ENCODE results near the gene C10orf53.

The C10orf53 gene

DNA sequence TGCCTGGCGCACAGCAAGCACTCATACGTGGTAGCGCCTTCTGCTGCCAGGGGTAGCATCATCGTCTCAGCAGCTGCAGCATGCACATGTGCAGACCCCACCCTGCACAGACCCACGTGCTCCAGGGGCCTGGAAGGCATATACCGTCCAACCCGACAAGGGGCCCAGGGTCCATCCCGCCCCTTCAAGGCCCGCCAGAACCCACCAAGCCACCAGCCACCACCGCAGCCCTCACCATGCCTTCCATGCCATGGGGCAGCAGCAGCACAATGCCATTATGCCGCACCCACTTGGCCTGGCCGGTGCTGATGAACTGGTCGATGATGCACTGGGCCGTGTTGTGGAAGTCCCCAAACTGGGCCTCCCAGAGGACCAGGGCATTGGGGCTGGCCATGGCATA, 60.0 kb downstream of the C10orf53 start:
- no peak for DNase-seq

DNA sequence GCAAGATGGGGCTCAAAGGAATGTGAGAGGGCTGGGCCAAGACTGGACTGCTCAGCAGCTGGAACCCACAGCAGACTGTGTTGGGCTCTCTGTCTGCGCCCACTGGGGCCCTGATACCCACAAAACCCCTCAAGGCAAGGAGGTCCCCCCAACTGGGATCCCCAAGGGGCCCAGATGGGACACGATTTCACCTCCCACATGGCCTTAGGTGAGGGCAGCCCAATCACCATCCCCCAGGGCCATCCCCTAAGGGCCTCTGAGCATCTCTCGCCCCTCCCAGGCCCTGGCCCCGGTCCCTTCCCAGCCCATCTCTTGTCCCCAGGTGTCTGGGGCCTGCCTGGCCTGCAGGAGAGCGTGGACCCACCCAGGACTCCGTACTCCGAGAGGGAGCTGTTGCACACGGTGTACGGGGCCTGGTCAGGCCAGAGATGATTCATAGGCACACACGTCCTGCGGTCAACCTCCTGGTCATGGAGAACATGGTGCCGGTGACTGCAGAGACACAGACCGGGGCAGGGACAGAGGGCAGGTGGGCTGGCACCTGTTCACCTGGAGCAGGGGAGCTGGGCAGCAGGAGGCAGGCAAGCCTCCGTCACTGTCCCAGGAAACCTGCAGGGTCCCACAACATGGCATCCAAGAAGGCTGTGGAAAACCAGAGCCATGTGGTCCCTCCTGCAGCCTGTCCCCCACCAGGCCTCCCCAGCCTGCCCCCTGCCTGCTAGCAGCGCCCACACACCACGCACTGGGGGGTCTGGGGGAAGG, 61.1 kb downstream of the C10orf53 start:
- DNase-seq: no peak

DNA sequence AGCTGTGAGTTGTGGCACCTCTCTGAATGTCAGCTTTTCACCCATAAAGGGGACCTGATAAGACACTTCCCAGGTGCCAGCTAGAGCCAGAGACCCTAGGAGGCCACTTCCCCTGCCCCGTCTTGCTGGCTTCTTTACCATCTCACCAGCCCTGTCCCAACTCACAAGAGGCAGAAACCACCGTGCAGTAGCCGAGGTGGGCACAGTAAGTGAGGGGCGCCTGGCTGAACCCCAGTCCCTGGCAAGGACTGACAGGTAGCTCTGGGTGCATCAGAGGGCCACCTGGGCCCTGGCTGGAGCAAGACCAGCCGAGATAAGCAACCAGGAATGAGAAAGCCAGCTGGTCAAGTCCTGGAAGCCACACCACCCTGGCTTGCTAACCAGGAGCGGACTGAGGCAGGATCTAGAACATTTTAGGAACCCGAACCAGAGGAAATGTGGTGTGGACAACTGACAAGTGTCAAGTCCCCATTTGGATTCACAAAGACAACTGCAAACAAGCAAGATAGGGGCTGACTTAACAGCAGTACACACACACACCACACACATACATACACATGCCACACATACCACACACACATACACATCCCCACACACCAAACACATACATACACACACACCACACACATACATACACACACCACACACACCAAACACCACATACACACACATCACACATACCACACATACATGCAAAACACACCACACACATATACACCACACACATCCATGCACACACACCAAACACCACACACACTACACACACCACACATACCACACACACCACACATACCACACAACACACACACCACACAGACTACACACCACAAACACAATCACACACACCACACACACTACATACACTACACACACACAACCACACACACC, 61.9 kb downstream of the C10orf53 start:
- no peak for DNase-seq

DNA sequence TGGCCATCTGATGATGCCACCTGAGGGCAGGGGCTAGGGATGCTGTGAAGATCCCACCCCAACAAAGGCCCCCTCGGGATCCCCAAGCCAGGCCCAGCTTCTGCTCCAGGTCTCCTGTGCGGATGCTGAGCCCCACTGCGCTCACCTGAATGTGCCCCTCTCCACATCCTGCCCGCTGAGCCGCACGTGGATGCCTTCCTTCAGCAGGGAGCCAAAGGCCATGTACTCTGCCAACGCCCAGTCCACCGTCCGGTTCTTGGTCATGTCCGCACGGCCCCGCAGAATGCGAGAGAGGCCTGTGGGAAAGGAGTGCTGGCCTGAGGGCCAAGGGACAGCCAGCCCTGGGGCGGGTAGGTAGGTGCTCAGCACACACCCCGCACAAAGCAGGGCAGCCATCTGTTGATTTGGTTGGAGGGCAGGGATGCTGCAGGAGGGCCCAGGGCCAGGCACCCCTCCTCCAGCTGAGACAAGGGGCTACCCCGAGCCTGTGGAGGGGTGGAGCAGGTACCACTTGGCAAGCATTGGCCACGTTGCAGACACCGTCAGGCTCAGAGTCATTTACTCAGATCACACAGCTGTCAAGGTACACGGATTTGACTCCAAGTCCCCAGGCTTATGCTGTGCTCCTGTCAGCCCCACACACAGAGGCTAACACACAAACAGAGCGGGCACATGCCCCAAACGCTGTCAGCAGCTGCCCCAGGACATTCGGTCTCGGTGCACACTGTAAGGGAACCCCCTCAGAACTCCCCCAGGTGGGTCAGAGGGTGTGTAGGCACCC, 63.4 kb downstream of the C10orf53 start:
- no peak for DNase-seq

DNA sequence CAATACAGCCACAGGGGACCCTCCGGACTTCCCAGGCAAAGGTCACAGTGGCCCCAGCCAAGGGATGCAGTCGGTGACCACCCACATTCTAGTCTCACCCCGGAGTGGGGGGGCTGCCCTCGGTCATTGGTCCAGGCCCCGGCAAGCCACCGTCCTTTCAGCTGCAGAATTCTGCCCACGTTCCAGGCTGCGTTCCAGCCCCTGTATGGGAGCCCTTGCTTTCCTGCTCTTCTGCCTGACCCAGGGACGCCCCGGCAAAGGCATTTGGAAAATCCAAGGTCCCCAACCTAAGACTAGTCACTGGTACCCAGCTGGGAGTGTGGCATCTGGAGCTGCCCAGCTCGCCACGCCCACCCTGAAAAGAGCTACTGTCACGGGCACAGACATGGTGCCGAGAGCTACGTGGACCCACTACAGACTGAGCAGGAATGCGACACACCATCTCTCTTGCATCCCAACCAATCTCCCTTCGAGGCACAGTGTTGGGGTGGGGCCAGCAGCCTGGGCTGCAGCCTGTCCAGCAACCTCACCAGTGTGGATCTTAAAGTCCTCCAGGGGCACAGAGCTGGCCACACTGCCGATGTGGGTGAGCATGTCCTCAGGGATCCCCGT, 64.1 kb downstream of the C10orf53 start:
- DNase-seq: no peak

DNA sequence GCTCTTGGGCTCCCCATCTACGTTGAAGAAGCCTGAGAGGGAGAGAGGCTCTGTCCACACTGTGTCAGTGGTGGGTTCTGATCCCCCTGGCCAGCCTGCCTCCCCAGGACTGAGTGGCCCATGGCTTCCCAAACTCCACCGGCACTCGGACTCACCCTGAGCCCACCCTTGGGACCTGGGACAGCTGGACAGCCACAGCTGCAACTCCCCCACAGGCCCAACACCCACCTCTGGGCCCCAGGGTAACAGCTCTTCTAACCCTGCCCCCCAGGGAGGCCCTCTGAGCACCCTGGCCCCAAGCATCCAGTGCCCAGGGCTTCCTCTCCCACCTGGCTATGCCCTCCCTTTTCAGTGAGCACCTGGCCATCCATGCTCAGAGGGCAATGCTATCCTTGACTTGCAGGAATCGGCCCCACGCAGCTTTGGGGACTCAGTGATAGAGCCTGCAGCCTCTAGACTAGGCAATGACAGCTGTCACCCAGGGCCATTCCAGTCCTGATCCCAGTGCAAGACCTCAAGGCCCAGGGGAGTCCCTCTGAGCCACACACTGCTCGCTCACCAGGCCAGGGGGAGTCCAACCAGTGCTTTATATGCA, 64.7 kb downstream of the C10orf53 start:
- DNase-seq: no peak

DNA sequence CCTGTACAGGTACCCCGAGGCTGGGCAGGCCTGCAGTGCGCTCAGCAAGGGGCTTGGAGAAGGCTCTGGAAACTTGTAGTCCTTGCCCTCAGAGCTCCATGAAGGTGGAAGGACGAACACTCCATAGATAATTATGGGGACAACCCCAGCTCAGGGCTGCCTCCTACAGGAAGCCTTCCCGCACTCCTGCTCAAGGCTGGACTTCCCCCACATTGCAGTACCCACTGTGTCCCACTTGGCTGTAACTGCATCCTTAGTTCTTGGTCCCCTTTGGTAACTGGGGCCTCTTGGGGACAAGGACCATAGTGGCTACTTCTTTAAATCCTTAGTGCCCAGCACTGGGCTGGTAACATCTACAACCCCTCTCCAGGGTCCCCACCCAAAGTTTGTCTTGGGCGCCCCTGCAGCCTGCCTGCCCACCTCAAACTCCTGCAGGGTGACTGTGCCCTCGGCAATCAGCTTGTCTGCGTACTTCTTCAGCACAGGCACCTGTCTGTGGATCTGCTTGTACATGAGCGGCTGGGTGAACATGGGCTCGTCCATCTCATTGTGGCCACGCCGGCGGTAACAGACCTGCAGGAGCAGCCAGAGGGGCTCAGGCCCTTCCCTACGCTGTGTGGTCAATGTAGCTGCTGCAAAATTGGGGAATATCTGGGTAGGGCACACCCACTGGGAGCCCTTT, 65.6 kb downstream of the C10orf53 start:
- DNase-seq: no peak

DNA sequence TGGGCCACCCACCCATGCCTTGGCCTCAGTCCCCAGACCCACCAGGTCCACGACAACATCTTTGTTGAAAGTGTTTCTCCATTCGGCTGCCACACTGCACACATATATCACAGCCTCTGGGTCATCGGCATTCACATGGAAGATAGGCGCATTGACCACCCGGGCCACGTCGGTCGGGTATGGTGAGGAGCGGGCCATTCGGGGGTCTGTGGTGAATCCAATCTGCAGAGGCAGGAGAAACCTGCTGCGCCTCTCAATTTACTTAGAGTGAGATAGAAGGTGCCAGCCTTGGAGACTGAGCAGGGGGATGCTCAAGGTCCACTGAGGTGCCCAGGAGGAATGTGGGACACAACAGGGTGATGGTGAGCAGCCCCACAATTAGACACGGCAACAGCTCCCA, 66.3 kb downstream of the C10orf53 start:
- no peak for DNase-seq

DNA sequence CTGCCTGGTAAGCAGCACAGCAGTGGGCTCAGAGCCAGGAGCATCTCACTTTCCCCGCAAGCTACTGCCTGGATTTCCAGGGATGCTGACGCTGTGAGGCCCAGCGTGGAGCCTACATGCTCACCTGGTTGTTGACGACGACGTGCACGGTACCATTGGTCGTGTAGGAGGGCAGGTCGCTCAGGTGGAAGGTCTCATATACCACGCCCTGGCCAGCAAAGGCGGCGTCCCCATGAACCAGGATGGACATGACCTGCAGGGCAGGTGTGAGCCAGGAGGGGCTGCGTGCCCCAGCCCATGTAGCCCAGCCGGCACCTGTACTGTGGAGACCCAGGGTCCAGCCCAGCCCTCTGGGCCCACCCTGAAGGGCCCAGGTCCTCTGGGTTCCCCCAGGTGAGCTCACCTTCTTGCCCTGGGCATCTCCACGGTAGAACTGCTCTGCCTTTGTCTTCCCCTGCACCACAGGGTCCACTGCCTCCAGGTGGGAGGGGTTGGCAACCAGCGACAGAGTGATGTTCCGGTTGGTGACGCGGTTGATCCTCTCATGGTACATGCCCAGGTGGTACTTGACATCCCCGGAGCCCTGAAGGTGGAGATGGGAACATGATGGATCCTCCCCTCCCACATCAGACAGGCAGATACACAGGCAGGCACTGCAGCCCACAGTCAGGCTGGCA, 67.3 kb downstream of the C10orf53 start:
- DNase-seq: no peak

Data from activated naive CD4-positive, alpha-beta T cell treated with anti-CD3 and anti-CD28 coated beads, Interleukin-2, amount 50 U/mL, for 16 hours (primary cell).